Activated CD4-positive, CD25-positive, alpha-beta regulatory T cell treated with anti-CD3 and anti-CD28 coated beads, Interleukin-2, amount 50 U/mL, for 72 hours (primary cell): Measurements from ENCODE around the gene SCN4B.
"Not testable (repeated sequence)": the region's sequence is repeated elsewhere in the genome, so short reads cannot be mapped to it uniquely, and the experiment has no call there.

Experiments
- DNase-seq: peaks from one replicate; pipeline ENCODE4 v3.0.0; 2021

The SCN4B gene, protein sequence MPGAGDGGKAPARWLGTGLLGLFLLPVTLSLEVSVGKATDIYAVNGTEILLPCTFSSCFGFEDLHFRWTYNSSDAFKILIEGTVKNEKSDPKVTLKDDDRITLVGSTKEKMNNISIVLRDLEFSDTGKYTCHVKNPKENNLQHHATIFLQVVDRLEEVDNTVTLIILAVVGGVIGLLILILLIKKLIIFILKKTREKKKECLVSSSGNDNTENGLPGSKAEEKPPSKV

DNA sequence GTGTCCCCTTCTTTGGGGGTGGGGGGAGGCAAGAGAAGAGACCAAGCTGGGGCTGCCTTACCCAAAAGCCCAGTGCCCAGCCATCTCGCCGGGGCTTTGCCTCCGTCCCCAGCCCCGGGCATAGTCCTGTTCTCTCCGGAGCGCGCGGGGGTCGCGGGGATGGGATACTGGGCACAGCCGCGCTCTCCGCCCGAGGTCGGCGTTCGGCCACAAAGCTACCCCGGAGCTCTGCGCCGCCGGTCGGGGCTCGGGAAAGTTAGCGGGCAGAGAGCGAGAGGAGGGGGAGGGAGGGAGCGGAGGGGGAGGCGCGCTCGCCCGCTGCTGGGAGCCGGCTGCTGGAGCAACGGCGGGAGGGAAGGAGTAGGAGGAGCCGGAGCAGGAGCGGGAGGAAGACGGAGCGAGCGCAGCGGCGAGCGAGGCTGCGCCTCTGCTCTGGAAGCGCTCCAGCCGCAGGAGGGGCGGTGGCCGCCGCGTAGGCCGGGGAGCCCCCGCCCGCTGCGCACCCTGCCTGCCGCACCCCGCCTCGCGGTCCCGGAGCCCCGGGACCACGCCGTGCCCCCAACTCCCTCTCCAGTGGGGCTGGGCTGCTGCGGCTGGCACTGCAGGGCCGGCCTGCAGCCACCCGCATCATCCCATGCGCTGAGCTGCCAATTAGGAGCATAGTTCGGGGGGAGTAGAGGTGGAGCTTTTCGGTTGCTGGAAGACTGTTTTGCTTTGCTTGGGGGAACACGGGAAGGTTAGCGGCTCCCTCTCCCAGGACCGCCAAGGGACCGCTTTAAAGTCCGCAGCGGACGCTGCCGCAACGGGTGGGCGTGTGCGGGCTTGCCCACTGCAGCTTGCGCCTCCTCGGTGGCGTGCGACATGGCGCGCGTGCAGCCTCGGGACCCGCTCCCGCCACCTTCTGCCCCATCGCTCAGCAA, at the start of gene SCN4B:
Gene SCN4B (minus strand): TSS at position 272 of the 920 bp plus-strand sequence. CDS start 150 bp downstream, at position 122.
- no peak for DNase-seq

DNA sequence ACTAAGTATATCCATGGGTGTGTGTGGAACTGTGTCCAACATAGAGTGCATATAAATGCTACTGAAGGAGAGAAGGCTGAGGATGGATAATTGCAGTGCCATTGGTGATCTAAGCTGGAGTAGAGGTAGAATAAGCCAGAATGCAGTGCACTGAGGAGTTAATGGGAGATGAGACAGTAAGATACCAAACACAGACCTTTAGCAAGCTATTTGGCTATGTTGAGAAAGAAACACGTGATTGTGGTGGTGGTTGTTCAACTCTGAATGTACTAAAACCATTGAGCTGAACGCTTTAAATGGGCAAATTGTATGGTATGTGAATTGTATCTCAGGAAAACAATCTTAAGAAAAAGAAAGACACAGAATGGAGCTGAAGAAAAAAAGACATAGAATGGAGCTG, 49.3 kb upstream of the SCN4B start:
- no peak for DNase-seq

DNA sequence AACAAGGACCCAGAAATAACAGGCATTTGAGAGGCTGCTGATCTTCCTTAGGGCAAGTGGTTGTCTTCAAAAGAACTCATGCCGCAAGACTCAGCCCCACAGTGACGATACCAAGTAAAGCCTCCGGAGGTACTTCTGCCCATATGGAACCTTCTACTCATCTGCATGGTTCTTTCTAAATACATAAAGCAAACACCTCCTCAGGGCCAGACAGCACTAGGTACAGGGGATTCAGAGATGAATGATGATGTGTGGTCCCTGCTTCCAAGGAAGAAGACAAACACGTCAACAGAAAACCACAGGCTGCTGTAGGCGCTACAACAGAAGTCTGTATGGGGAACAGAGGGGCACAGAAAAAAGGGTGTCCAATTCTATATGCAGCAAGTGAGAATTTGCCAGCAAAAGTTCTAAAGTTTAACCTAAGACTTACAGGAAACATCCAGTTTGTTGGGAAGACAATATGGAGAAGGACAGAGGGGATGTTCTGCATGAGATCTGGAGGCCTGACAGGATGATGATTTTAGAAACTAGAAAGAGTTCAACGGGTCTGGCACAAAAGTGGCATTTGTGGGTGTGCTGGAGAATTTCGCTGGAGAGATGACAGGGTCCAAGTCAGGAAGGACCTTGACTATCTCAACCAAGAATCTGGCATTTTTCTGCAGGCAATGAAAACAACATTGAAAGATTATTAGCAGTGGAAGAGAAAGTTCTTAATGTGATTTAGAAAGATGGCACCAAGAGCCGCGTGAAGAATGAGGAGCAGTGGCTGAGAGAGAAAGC, 48.5 kb upstream of the SCN4B start:
- no peak for DNase-seq

DNA sequence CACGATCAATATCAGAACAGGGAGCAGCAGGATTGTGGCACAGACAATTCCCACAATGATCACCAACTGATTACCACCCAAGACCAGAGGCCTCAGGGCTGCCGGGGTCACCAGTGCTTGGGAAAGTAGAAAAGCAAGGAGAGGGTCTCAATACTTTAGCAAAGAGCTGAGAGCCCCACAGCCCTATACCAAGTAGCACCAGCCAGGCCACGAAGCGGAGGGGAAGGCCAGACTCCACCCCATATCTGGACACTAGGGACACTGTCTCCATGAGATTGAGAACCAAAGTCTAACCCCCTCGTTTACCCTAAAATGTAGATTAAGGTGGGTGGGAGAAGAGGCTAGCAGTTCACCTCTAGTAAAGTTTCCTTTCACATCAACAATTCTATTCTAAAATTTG, 47.9 kb upstream of the SCN4B start:
- no peak for DNase-seq

DNA sequence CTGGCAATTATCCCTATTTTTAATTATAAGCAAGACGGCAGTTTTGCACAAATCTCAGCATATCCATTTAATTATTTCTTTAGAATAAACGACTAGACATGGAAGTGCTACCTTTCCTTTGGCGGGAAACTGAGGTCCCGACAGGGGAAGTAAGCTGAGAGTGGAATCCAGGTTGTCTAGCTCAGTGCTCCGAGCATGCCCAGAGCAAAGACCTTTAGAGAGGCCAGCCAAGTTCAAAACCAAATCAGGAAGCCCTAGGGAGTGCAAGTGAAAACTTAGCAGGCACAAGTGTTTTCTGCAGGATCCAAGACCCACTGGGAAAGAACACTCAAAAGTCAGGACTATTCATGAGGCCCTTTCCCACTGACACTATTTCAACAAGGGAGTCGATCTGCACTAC, 46.5 kb upstream of the SCN4B start:
- no peak for DNase-seq

DNA sequence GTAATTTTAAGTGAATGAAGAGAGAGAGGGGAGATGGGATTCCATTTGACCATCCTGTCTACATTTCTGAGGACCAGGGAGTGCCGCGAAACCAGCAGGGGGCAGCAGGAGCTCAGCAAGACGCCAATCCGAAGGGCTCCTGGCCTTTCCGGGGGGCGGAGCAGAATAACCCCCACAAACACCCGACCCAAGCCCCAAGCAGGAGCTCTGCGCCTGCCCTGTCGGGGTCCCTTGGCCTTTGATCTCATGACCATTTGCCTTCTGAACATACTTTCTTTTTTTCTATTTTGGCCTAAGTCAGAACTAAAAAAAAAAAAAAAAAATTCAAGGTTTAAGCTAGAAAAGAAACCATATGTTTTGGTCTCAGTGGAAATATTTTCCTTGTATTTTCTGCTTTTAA, 45.7 kb upstream of the SCN4B start:
- peak; percentile 89 for DNase-seq

DNA sequence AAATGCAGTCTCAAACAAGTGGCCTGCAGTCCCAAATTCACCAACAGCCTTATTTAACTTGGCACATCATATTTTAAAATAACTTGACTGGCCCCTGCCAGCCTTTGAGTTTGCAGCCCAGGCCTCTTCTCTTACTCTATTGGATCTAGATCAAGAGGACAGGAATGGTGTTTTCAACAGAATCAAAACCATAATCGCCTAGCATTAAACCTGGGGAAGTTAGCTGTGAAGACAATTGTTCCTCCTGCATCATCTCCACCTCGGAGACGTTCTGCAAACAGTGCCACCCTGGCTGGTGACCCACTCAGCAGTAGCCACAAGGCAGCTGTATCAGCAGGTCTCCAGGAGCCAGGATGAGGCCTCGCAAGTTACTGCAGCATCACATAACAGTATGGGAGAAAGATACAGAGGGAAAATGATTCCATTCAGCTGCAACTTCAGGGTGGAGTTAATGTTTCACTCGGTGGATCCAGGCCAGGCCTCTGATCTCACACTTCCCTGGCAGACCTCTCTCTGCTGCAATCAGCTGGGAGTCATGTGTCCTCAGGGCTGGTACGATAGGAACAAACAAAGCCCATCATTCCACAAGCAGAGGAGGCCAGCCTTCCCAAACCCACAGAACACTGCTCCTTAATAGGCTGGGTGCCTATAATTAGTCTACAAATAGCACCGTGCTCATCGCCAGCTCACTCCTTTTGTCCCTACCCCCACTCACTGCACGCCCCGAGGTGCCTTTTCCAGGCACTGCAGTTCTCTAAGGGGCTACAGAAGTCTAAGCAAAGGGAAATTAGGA, 42.4 kb upstream of the SCN4B start:
- no peak for DNase-seq

DNA sequence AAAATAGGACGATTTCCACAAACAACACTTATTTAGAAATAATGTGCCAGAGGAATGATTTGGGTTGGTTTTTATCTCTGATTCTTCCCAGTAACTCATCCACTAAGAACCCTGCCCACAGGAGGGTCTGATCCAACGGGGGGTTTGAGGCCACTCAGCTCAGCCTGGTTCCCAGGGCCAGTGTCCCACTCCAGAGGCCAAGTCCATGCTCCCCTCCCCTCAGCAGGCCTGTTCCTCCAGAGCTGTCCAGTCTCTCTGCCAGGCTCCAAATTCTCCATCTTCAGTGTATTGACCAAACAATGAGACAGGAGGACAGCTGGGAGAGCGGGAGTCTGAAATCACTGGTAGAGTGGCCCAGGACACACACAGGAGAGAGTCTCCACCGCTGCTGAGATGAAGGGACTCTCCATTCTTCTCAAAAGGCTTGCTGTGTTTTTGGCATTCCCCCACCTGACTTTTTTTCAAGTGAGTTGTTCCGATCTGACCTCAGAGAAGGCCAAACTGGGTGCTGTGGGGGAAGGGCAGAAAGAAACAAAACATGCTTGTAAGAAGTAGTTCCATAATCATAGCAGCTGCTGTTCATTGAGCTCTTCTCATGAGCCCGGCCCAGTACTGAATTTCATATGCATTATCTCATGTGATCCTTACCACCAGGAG, 41.4 kb upstream of the SCN4B start:
- no peak for DNase-seq

DNA sequence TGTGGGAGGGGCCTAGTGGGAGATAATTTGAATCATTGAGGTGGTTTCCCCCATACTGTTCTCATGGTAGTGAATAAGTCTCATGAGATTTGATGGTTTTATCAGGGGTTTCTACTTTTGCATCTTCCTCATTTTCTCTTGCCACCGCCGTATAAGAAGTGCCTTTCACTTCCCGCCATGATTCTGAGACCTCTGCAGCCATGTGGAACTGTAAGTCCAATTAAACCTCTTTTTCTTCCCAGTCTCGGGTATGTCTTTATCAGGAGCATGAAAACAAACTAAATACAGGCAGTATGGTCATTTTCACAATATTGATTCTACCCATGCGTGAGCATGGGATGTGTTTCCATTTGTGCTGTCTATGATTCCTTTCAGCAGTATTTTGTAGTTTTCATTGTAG, 40.2 kb upstream of the SCN4B start:
- DNase-seq = not testable (repeated sequence)

DNA sequence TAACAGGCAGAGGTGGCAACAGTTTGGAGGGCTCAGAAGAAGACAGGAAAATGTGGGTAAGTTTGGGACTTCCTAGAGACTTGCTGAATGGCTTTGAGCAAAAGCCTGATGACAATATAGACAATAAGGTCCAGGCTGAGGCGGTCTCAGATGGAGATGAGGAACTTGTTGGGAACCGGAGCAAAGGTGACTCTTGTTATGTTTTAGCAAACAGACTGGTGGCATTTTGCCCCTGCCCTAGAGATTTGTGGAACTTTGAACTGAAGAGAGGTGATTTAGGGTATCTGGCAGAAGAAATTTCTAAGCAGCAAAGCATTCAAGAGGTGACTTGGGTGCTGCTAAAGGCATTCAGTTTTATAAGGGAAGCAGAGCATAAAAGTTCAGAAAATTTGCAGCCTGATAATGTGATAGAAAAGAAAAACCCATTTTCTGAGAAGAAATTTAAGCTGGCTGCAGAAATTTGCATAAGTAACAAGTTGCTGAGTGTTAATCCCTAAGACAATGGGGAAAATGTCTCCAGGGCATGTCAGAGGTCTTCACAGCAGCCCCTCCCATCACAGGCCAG, 38.4 kb upstream of the SCN4B start:
- not testable (repeated sequence) for DNase-seq

DNA sequence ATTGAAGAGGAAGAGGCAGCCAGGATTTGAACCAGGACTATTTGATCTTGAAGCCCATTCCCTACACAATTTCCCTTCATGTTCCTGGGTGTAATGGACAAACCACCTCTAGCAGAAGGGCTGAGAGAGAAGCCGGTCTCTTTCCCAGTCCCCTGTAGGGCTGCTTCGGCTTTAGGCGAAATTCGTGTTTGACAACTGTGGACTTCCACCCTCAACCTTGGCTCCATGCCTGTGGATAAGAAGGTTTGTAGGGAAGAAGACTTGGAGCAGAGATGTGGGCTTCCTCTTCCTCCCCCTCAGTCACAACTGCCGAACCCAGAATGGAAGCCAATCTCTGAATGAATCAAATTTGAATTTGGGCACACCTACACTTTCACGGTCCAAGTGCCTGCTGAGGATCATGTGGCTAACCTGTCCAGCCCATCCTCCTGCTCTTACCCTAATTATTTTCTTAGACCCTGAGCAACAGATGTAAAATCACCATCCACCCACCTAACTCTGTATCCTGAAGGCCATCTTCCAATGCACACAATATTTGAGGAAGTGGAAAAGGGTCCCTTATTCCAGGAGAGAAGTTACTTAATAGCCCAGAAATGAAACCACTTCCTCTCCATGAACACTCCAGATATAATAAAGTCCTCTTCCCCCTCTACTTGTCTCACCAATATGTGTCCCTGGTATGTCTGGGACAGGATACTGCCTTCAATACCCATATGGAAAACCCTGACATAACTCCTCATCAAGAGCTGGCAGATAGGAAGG, 33.9 kb upstream of the SCN4B start:
- DNase-seq = no peak

DNA sequence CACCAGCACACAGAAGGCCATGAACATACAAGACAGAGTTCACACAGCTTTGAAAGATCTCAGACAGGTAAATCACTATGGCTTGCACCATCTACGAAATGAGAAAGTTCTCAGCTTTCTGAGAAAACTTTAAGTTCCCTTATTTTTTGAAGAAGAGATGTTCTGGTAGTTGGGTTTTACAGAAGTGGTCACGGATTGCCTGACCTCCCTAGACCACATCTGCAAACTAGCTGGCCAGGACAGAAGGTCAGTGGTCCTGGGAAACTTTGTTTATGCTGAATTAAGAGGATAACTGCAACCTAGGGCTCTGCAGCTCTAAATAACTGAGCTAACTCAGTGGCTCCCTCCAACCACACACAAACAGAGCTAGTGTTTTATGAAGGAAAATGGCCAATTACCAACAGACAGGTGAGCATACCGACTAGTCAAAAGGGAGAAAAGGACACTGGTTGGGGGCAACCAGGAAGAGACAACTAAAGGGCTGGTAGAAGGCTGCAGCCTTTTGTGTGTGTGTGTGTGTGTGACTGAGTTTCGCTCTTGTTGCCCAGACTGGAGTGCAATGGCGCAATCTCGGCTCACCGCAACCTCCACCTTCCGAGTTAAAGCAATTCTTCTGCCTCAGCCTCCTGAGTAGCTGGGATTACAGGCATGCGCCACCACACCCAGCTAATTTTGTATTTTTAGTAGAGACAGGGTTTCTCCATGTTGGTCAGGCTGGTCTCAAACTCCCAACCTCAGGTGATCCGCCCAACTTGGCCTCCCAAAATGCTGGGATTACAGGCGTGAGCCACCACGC, 32.4 kb upstream of the SCN4B start:
- no peak for DNase-seq

DNA sequence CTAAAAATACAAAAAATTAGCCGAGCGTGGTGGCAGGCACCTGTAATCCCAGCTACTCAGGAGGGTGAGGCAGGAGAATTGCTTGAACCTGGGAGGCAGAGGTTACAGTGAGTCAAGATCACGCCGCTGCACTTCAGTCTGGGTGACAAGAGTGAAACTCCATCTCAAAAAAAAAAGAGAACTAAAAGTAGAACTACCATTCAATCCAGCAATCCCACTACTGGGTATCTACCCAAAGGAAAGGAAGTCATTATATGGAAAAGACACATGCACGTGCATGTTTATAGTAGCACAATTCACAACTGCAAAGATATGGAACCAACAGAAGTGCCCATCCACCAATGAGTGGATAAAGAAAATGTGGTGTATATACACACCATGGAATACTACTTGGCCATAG, 31.1 kb upstream of the SCN4B start:
- not testable (repeated sequence) for DNase-seq

DNA sequence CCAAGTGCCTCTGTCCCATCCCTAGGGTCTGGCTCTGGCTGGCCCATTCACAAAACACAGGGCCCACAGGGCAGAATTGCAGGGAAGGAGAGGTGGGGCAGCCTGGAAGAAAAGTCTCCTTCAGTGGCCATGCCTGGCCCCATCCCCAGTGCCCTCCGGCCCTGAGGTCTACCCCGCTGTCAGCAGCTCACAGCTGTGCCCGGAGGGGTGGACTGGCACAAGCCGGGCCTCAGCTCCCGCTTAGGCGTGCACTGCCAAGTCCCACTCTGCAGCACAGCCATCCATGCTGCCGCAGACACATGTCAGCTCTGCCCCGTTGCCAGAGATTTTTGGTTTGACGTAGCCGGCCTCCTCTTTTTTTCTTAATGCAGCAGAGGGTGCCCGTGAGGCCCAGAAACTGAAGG, 27.7 kb upstream of the SCN4B start:
- no peak for DNase-seq

DNA sequence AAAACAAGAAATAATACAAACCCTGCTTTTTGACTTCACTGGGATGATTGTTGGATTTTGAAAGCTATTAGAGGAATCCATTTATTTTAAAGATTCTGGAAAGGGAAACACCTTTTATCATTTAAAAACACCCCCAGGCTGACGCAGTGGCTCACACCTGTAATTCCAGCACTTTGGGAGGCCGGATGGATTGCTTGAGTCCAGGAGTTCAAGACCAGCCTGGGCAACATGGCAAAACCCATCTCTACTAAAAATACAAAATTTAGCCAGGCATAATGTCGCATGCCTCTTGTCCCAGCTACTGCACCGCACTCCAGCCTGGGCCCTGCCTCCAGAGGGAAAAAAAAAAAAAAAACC, 24.1 kb upstream of the SCN4B start:
- DNase-seq = no peak

DNA sequence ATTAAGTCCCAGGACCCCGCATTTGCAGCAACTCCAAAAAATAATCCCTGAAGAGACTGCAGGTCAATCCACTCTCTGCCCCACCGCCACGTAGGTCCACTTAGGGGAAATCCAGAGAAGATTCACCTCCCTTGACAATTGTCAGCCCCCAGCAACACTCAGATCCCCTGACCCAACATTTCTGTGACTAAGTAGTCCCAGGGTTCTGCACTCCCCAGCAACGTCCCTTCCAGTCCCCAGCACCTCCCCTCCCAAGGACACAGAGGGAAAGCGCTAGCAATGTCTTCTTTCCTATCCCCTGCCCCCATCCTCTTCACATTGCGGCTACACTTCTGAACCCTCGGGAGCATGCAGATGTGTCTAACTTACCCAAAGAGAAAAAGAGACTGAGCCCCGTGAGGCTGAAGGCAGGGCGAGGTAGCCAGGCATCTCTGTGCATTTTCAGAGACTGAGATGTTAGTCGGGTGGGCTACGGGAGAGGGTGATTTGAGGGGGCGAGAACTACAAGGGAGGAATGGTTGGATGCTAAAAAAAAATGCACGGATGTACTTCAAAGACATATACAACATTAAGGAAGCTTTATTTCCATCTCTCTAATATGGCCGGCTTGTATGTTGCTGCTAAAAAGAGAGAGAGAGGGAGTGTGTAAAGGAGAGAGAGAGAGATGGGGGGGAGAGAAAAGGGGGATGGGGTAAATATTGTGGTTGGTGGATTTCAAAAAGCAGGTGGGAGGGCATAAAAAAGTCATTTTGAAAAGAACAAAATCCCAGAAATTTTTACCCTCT, 23.6 kb upstream of the SCN4B start, which contains the start of gene SCN2B:
Gene SCN2B (minus strand): TSS at position 647 of the 785 bp plus-strand sequence. CDS start 208 bp downstream, at position 439.
- no peak for DNase-seq

DNA sequence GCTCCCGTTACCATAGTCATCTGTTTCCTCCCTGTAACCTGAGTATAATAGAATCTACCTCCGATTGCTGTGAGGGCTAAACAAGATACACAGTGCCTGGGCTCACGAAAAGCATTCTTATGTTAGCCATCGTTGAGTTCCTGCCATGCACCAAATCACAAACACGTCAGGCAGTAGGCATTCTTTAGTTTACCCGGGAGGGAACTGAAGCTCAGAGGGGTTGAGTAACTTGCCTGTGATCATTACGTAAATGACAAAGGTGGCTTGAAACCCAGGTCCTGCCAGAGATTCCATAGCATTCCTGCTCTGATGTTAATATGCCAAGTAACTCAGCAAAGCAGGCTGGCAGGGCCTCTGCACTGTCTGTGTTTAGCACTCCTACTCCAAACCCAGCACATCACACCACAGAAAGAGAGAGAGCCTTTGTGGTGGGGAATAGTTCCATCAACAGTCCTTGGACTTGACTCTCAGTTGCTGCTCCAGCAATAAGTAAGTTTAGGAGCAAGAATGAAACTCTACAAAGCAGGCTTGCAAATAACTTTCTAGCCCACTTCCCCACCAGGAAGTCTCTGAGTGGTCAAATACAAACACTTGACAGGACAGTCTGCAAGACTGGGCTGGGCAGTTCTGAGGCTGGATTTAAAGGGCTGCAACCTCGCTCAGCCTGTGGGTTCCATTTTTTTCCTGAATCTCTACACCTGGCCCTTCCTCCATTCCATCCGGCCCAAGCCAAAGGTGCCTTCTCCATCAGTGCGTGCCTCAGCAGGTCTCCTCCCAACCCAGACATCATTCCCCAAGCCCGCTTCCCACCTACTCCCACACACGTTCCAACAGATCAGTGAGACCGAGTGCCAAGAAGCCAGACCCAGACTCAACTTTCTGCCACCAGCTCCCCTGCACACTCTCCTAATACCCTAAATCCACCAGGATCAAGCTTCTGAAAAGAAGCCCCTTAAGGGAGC, 22.7 kb upstream of the SCN4B start:
- DNase-seq = no peak

DNA sequence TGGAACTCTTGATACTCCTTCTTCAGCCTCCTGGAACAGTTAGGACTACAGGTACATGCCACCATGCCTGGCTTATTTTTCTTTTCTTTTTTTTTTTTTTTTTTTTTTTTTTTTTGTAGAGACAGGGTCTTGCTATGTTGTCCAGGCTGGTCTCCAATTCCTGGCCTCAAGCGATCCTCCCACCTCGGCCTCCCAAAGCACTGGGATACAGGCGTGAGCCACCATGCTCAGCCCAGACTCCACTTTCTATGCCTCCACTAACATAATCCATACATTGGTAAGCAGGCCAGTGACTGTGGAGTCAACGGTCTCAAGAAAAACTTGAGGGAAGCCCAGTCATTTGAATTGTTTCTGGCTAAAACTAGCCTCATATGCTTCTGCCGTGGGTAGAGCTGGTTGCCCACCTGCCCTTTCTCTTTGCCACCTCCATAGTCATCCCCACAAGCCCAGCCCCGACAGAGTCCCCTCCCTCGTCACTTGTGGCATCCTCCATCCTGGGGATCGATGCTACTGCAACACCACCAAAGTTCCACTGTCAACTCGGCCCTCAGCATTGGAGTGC, 21.5 kb upstream of the SCN4B start:
- DNase-seq = no peak
